Measurements from ENCODE around the gene ANTXR1.

DNA sequence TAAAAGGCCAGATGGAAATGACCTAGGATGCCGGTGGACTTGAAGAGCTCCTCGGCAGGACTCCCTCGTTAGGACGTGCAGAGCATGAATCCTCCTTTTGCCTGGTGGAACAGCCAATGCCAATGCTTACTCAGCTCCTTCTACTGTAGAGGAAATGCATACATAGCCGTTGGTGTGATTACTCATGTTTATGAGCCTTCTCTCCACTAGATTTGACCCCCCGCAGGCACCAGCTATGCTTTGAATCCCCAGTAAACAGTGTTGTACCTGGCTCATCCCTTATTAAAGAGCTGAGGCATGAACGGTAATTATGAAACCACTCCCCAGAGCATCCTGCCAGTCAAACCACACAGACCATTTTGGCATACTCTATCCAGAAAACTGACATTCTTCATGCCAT lies 172.8 kb downstream of the ANTXR1 start:
- TF ChIP-seq, protein P1, sequence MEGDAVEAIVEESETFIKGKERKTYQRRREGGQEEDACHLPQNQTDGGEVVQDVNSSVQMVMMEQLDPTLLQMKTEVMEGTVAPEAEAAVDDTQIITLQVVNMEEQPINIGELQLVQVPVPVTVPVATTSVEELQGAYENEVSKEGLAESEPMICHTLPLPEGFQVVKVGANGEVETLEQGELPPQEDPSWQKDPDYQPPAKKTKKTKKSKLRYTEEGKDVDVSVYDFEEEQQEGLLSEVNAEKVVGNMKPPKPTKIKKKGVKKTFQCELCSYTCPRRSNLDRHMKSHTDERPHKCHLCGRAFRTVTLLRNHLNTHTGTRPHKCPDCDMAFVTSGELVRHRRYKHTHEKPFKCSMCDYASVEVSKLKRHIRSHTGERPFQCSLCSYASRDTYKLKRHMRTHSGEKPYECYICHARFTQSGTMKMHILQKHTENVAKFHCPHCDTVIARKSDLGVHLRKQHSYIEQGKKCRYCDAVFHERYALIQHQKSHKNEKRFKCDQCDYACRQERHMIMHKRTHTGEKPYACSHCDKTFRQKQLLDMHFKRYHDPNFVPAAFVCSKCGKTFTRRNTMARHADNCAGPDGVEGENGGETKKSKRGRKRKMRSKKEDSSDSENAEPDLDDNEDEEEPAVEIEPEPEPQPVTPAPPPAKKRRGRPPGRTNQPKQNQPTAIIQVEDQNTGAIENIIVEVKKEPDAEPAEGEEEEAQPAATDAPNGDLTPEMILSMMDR (IDR thresholded peaks at IDR 0.05 in 2 of 3, conservative IDR thresholded peaks at IDR 0.05 in 1 of 3; ENCODE audit: borderline replicate concordance in 1 of 3, insufficient read depth in 1 of 3, low read depth in 2 of 3, low read length in 2 of 3), result no peak
- TF ChIP-seq POLR2AphosphoS5 (IDR thresholded peaks at IDR 0.05; ENCODE audit: low read depth, low read length) (no peak), EZH2phosphoT487 (IDR thresholded peaks at IDR 0.05; ENCODE audit: borderline replicate concordance) (no peak), POLR2A (IDR thresholded peaks at IDR 0.05; ENCODE audit: borderline replicate concordance, extremely low read depth, insufficient read depth, insufficient read length) (no peak), SIN3A (IDR thresholded peaks at IDR 0.05; ENCODE audit: low read depth) (no peak), SP1 (IDR thresholded peaks at IDR 0.05; ENCODE audit: low read depth) (no peak), TCF7L2 (IDR thresholded peaks at IDR 0.05; ENCODE audit: borderline replicate concordance, extremely low read depth, insufficient read depth, insufficient read length) (no peak), EZH2 (IDR thresholded peaks at IDR 0.05) (no peak), RAD21 (IDR thresholded peaks at IDR 0.05; ENCODE audit: low read depth) (no peak), ZNF274 (IDR thresholded peaks at IDR 0.05; ENCODE audit: low read depth, low read length) (no peak), CBX3 (IDR thresholded peaks at IDR 0.05; ENCODE audit: low read depth) (no peak), SRF (IDR thresholded peaks at IDR 0.05; ENCODE audit: low read depth) (no peak), EGR1 (IDR thresholded peaks at IDR 0.05; ENCODE audit: low read depth) (no peak)
- TF ChIP-seq, protein P2, sequence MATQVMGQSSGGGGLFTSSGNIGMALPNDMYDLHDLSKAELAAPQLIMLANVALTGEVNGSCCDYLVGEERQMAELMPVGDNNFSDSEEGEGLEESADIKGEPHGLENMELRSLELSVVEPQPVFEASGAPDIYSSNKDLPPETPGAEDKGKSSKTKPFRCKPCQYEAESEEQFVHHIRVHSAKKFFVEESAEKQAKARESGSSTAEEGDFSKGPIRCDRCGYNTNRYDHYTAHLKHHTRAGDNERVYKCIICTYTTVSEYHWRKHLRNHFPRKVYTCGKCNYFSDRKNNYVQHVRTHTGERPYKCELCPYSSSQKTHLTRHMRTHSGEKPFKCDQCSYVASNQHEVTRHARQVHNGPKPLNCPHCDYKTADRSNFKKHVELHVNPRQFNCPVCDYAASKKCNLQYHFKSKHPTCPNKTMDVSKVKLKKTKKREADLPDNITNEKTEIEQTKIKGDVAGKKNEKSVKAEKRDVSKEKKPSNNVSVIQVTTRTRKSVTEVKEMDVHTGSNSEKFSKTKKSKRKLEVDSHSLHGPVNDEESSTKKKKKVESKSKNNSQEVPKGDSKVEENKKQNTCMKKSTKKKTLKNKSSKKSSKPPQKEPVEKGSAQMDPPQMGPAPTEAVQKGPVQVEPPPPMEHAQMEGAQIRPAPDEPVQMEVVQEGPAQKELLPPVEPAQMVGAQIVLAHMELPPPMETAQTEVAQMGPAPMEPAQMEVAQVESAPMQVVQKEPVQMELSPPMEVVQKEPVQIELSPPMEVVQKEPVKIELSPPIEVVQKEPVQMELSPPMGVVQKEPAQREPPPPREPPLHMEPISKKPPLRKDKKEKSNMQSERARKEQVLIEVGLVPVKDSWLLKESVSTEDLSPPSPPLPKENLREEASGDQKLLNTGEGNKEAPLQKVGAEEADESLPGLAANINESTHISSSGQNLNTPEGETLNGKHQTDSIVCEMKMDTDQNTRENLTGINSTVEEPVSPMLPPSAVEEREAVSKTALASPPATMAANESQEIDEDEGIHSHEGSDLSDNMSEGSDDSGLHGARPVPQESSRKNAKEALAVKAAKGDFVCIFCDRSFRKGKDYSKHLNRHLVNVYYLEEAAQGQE (IDR thresholded peaks at IDR 0.05; ENCODE audit: low read depth), result no peak

Measured in HCT116 (cell line).